Hepatocyte (in vitro differentiated cells): ENCODE data around the gene FHOD3. TPM values are rescaled to one million over a fixed set of nuclear protein-coding genes. Genes with fewer than 3 reads are reported as not detected.
A peak's percentile ranks its signal among the peaks of the same experiment; 100 is the strongest.

ENCODE experiments used
- DNase-seq: peaks from one replicate; pipeline ENCODE4 v3.0.0-alpha.2; 2016; ENCODE audit warnings: low spot score
- H2AFZ ChIP-seq: fragments of 200-600 bp; sonication (generic); 2 replicates; pipeline ENCODE4 v1.6.0; 2016; ENCODE audit warnings: antibody characterized with exemption, mild to moderate bottlenecking
- H3K27ac ChIP-seq: fragments of 200-600 bp; sonication (generic); 2 replicates; pipeline ENCODE4 v1.5.1; 2016; ENCODE audit warnings: mild to moderate bottlenecking
- H3K27me3 ChIP-seq: fragments of 200-600 bp; sonication (generic); 2 replicates; pipeline ENCODE4 v1.6.1; 2016
- H3K36me3 ChIP-seq: fragments of 200-600 bp; sonication (generic); replicated peaks from 2 replicates; pipeline ENCODE4 v1.5.1; 2016; ENCODE audit warnings: low read depth; ENCODE audit not compliant: insufficient read depth
- H3K4me1 ChIP-seq: fragments of 200-600 bp; sonication (generic); 2 replicates; pipeline ENCODE4 v1.5.1; 2016; ENCODE audit warnings: mild to moderate bottlenecking, moderate library complexity; ENCODE audit not compliant: insufficient read depth
- H3K4me2 ChIP-seq: fragments of 200-600 bp; sonication (generic); 2 replicates; pipeline ENCODE4 v1.6.0; 2016
- H3K4me3 ChIP-seq: fragments of 200-600 bp; sonication (generic); 2 replicates; pipeline ENCODE4 v1.5.1; 2016; ENCODE audit warnings: mild to moderate bottlenecking
- H3K79me2 ChIP-seq: fragments of 200-600 bp; sonication (generic); 2 replicates; pipeline ENCODE4 v1.6.0; 2017; ENCODE audit warnings: mild to moderate bottlenecking
- H3K9me2 ChIP-seq: fragments of 200-600 bp; sonication (generic); replicated peaks from 2 replicates; pipeline ENCODE4 v1.6.0; 2017; ENCODE audit warnings: mild to moderate bottlenecking; ENCODE audit not compliant: insufficient read depth
- H3K9me3 ChIP-seq: fragments of 200-600 bp; sonication (generic); 2 replicates; pipeline ENCODE4 v1.5.1; 2016; ENCODE audit warnings: low read depth, mild to moderate bottlenecking
- H4K20me1 ChIP-seq: fragments of 200-600 bp; sonication (generic); 2 replicates; pipeline ENCODE4 v1.6.0; 2016; ENCODE audit warnings: mild to moderate bottlenecking; ENCODE audit not compliant: insufficient read depth, poor library complexity, severe bottlenecking
- CTCF ChIP-seq: fragments of 200-600 bp; sonication (generic); IDR thresholded peaks from 2 replicates; pipeline ENCODE4 v1.5.1; 2016; ENCODE audit warnings: antibody characterized with exemption, mild to moderate bottlenecking; ENCODE audit not compliant: poor library complexity
- EZH2 ChIP-seq: fragments of 200-600 bp; sonication (generic); IDR thresholded peaks from 2 replicates; pipeline ENCODE4 v1.6.1; 2016; ENCODE audit warnings: antibody characterized with exemption, mild to moderate bottlenecking, borderline replicate concordance
- EZH2phosphoT487 ChIP-seq: fragments of 200-600 bp; sonication (generic); IDR thresholded peaks from one replicate; pipeline ENCODE4 v1.6.1; 2018; ENCODE audit warnings: antibody characterized with exemption, mild to moderate bottlenecking, low read depth, moderate library complexity; ENCODE audit not compliant: unreplicated experiment, severe bottlenecking
- WGBS: methylation state at CpG from one replicate; pipeline ENCODE4 v1.1.6; 2016; ENCODE audit warnings: low lambda C conversion rate; ENCODE audit errors: missing lambda C conversion rate; 5-methylcytosine and 5-hydroxymethylcytosine counted together
- polyA plus RNA-seq: library from polyadenylated mRNA; unstranded; fragments of >200 nt; fragmentation: Nextera tagmentation; extraction: Ambion mirVana; gene quantifications from 2 replicates; pipeline ENCODE4 v1.2.1, GENCODE V29; 2016
- total RNA-seq: library from RNA; depleted of rRNA; stranded (reverse); fragments of >200 nt; gene quantifications from 2 replicates; pipeline ENCODE4 v1.2.3, GENCODE V29; 2014

Gene FHOD3
- total and polyA plus RNA-seq, 2 experiments from 2014 or later, result 1.7 to 2.7 TPM

GRCh38 chr18:36828157-36828629 is 530.7 kb downstream of the FHOD3 start:
- Histone ChIP-seq H2AFZ (peak overlapping the region; percentile 91), H3K4me3 (peak overlapping the region; percentile 84), H3K9me2 (no peaks in the 10 kb centered on the region), H3K79me2 (peaks cover 44% of the 10 kb centered on the region), H3K27ac (peak overlapping the region; percentile 88), H3K9me3 (no peaks in the 10 kb centered on the region), H3K4me1 (peaks cover 15% of the 10 kb centered on the region), H3K36me3 (no peaks in the 10 kb centered on the region), H4K20me1 (no peaks in the 10 kb centered on the region), H3K4me2 (peak overlapping the region; percentile 93), H3K27me3 (no peaks in the 10 kb centered on the region)
- TF ChIP-seq EZH2 (no peak), CTCF (no peak), EZH2phosphoT487 (no peak)
- DNase-seq, result peak; percentile 55
- 2% methylated on average over 18 of the region's 18 CpGs for WGBS

GRCh38 chr18:36828630-36829361 is 531.3 kb downstream of the FHOD3 start, which contains the start of the genes KIAA1328 and TPGS2:
Gene KIAA1328 (plus strand): TSS chr18:36829127. CDS start chr18:36829139, 12 bp downstream.
Gene TPGS2 (minus strand): TSS chr18:36829002. CDS start chr18:36828767, 235 bp downstream.
- H4K20me1 ChIP-seq, result no peaks in the 10 kb centered on the region
- no peaks in the 10 kb centered on the region for H3K9me3 ChIP-seq
- TF ChIP-seq EZH2phosphoT487 (no peak), CTCF (peak; percentile 54), EZH2 (no peak)
- H2AFZ ChIP-seq, result peak within 1 kb of the TSS; percentile 91
- peak within 1 kb of the TSS; percentile 88 for H3K27ac ChIP-seq
- H3K36me3 ChIP-seq, result no peaks in the 10 kb centered on the region
- H3K79me2 ChIP-seq, result peaks cover 44% of the 10 kb centered on the region
- H3K27me3 ChIP-seq, result no peaks in the 10 kb centered on the region
- peak; percentile 95 for DNase-seq
- peaks cover 15% of the 10 kb centered on the region for H3K4me1 ChIP-seq
- H3K4me3 ChIP-seq, result peak within 1 kb of the TSS; percentile 84
- WGBS, result 1% methylated on average over 70 of the region's 83 CpGs
- no peaks in the 10 kb centered on the region for H3K9me2 ChIP-seq
- peak within 1 kb of the TSS; percentile 93 for H3K4me2 ChIP-seq

Other genes starting within 250 kb of the FHOD3 start
- gene RPRD1A, start 230.2 kb upstream of the FHOD3 start, total RNA-seq, result 65.8 and 68.0 TPM in 2 replicates
- 23.3 and 23.7 TPM in 2 replicates for gene RPRD1A, start 230.2 kb upstream of the FHOD3 start, polyA plus RNA-seq
- 53.6 and 59.6 TPM in 2 replicates for gene SLC39A6, start 168.4 kb upstream of the FHOD3 start, total RNA-seq
- gene SLC39A6, start 168.4 kb upstream of the FHOD3 start, polyA plus RNA-seq, result 46.6 and 48.3 TPM in 2 replicates
- gene ELP2, start 167.8 kb upstream of the FHOD3 start, total RNA-seq, result 63.8 and 80.3 TPM in 2 replicates
- 54.3 and 55.5 TPM in 2 replicates for gene ELP2, start 167.8 kb upstream of the FHOD3 start, polyA plus RNA-seq
- gene MOCOS, start 110.2 kb upstream of the FHOD3 start, total RNA-seq, result 7.9 and 8.6 TPM in 2 replicates
- 3.1 and 6.0 TPM in 2 replicates for gene MOCOS, start 110.2 kb upstream of the FHOD3 start, polyA plus RNA-seq